Measurements from ENCODE around the gene PARD3. TPM values are rescaled to one million over a fixed set of nuclear protein-coding genes. Genes with fewer than 3 reads are reported as not detected.

The PARD3 gene
- total RNA-seq, 1 experiment from 2014 or later: 51.8 TPM

- TF ChIP-seq E2F4 (CRISPR knock-in tag; IDR thresholded peaks at IDR 0.05; ENCODE audit: borderline replicate concordance, low read depth): no peak
- no peak for TF ChIP-seq PRRX2 (CRISPR knock-in tag; IDR thresholded peaks at IDR 0.05)
- TF ChIP-seq HMGXB4 (CRISPR knock-in tag; IDR thresholded peaks at IDR 0.05): no peak
Measured at GRCh38 chr10:34776090-34776690, 38.9 kb downstream of the PARD3 start (continued).

GRCh38 chr10:34775044-34775637 is 40.0 kb downstream of the PARD3 start:
- DNase-seq (ENCODE audit: low spot score) (no peak), ATAC-seq (no peak)
- Mint-ChIP-seq H3K27ac (no peak overlapping the region), H3K4me1 (peaks cover 55% of the 10 kb centered on the region), H3K27me3 (ENCODE audit: low read depth) (no peaks in the 10 kb centered on the region), H3K9me3 (no peaks in the 10 kb centered on the region), H3K36me3 (no peaks in the 10 kb centered on the region), H3K4me3 (no peak overlapping the region)
- CTCF ChIA-PET: no interaction called here
- POLR2A ChIA-PET: no interaction called here
- TF ChIP-seq HMGXB4 (CRISPR knock-in tag; IDR thresholded peaks at IDR 0.05): no peak
- peak; percentile 72 for TF ChIP-seq ZNF121 (CRISPR knock-in tag; IDR thresholded peaks at IDR 0.05)

GRCh38 chr10:34773636-34774630 is 41.2 kb downstream of the PARD3 start:
- no peak overlapping the region for H3K4me3 Mint-ChIP-seq
- no peak overlapping the region for H3K27ac Mint-ChIP-seq
- no peak for ATAC-seq
- DNase-seq (ENCODE audit: low spot score): no peak
- H3K27me3 Mint-ChIP-seq (ENCODE audit: low read depth): no peaks in the 10 kb centered on the region
- H3K9me3 Mint-ChIP-seq: no peaks in the 10 kb centered on the region
- POLR2A ChIA-PET: no interaction called here
- CTCF ChIA-PET: no interaction called here
- peaks cover 60% of the 10 kb centered on the region for H3K4me1 Mint-ChIP-seq
- no peaks in the 10 kb centered on the region for H3K36me3 Mint-ChIP-seq
- TF ChIP-seq NFATC4 (CRISPR knock-in tag; IDR thresholded peaks at IDR 0.05): no peak
- TF ChIP-seq ERG (CRISPR knock-in tag; IDR thresholded peaks at IDR 0.05): no peak
- no peak for TF ChIP-seq SMAD4 (CRISPR knock-in tag; IDR thresholded peaks at IDR 0.05)
- no peak for TF ChIP-seq ZSCAN18 (CRISPR knock-in tag; IDR thresholded peaks at IDR 0.05)
- TF ChIP-seq FOXP4 (CRISPR knock-in tag; IDR thresholded peaks at IDR 0.05): no peak
- TF ChIP-seq ETV6 (CRISPR knock-in tag; IDR thresholded peaks at IDR 0.05): no peak
- TF ChIP-seq CBFB (CRISPR knock-in tag; IDR thresholded peaks at IDR 0.05; ENCODE audit: low read depth): no peak
- TF ChIP-seq RELA (CRISPR knock-in tag; IDR thresholded peaks at IDR 0.05; ENCODE audit: borderline replicate concordance): no peak
- no peak for TF ChIP-seq NFYB (CRISPR knock-in tag; conservative IDR thresholded peaks at IDR 0.05; ENCODE audit: low read depth)
- no peak for TF ChIP-seq FOXJ3 (CRISPR knock-in tag; IDR thresholded peaks at IDR 0.05; ENCODE audit: borderline replicate concordance)
- no peak for TF ChIP-seq TEAD1 (CRISPR knock-in tag; IDR thresholded peaks at IDR 0.05)
- TF ChIP-seq GRHL2 (CRISPR knock-in tag; IDR thresholded peaks at IDR 0.05; ENCODE audit: insufficient replicate concordance, severe bottlenecking): no peak
- TF ChIP-seq ZNF263 (CRISPR knock-in tag; IDR thresholded peaks at IDR 0.05; ENCODE audit: low read depth): no peak
- TF ChIP-seq ATF2 (CRISPR knock-in tag; IDR thresholded peaks at IDR 0.05; ENCODE audit: borderline replicate concordance, low read depth): no peak
- no peak for TF ChIP-seq HMGA2 (CRISPR knock-in tag; IDR thresholded peaks at IDR 0.05)
